ENCODE data around the gene TMEM141.
"Not testable (repeated sequence)": the region's sequence is repeated elsewhere in the genome, so short reads cannot be mapped to it uniquely, and the experiment has no call there.

DNA sequence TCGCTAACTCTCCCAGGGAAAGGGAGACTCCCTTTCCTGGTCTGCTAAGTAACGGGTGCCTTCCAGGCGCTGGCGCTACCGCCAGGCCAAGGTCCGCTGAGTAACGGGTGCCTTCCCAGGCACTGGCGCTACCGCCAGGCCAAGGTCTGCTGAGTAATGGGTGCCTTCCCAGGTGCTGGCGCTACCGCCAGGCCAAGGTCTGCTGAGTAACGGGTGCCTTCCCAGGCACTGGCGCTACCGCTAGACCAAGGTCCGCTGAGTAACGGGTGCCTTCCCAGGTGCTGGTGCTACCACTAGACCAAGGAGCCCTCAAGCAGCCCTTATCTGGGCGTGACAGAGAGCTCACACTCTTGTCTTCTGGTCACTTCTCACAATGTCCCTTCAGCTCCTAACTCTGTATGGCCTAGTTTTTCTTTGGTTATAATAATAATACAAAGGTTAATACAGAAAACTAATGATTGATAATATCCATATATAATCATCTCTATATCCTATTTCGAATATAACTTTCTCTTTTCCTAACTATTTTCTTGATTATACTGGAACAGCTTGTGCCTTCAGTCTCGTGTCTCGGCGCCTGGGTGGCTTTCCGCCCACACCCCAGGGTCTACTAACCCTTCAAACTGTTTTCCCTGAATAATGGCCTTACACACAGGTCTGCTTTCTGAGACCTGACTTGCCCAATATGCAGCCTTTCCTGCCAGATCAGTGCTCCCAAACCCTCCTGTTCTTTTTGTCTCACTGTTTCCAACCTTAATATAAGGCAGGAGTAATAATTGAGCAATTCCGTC lies 5.4 kb upstream of the TMEM141 start:
- TF ChIP-seq, protein P1, sequence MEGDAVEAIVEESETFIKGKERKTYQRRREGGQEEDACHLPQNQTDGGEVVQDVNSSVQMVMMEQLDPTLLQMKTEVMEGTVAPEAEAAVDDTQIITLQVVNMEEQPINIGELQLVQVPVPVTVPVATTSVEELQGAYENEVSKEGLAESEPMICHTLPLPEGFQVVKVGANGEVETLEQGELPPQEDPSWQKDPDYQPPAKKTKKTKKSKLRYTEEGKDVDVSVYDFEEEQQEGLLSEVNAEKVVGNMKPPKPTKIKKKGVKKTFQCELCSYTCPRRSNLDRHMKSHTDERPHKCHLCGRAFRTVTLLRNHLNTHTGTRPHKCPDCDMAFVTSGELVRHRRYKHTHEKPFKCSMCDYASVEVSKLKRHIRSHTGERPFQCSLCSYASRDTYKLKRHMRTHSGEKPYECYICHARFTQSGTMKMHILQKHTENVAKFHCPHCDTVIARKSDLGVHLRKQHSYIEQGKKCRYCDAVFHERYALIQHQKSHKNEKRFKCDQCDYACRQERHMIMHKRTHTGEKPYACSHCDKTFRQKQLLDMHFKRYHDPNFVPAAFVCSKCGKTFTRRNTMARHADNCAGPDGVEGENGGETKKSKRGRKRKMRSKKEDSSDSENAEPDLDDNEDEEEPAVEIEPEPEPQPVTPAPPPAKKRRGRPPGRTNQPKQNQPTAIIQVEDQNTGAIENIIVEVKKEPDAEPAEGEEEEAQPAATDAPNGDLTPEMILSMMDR (IDR thresholded peaks at IDR 0.05; ENCODE audit: extremely low read depth in 1 of 2, insufficient read depth in 1 of 2, low read depth in 1 of 2, low read length in 2 of 2), result not testable (repeated sequence)
- not testable (repeated sequence) for TF ChIP-seq POLR2A (IDR thresholded peaks at IDR 0.05; ENCODE audit: low read depth, low read length)

Data from endothelial cell of umbilical vein (primary cell).